BE2C (cell line): ENCODE results near the gene PCLAF.
"Not testable (repeated sequence)": the region's sequence is repeated elsewhere in the genome, so short reads cannot be mapped to it uniquely, and the experiment has no call there.

Experiments used
- DNase-seq: peaks from one replicate; pipeline ENCODE4 v3.0.0-alpha.2; 2020
- H3K27me3 ChIP-seq: fragments of 250-450 bp; sonication (Bioruptor Pico); 2 replicates; pipeline ENCODE4 v1.5.1; 2020; ENCODE audit warnings: mild to moderate bottlenecking
- H3K36me3 ChIP-seq: fragments of 250-450 bp; sonication (Bioruptor Pico); 2 replicates; pipeline ENCODE4 v1.5.1; 2020; ENCODE audit warnings: mild to moderate bottlenecking
- H3K4me1 ChIP-seq: fragments of 250-450 bp; sonication (Bioruptor Pico); 2 replicates; pipeline ENCODE4 v1.5.1; 2020
- H3K4me3 ChIP-seq: 2 replicates; pipeline ENCODE4 v1.5.1; 2011; ENCODE audit warnings: low read depth, low read length
- H3K9me3 ChIP-seq: fragments of 250-450 bp; sonication (Bioruptor Pico); 2 replicates; pipeline ENCODE4 v1.5.1; 2020
- CTCF ChIP-seq: IDR thresholded peaks from 2 replicates; pipeline ENCODE4 v1.5.1; 2012; ENCODE audit warnings: mild to moderate bottlenecking, low read depth, low read length

PCLAF gene

DNA sequence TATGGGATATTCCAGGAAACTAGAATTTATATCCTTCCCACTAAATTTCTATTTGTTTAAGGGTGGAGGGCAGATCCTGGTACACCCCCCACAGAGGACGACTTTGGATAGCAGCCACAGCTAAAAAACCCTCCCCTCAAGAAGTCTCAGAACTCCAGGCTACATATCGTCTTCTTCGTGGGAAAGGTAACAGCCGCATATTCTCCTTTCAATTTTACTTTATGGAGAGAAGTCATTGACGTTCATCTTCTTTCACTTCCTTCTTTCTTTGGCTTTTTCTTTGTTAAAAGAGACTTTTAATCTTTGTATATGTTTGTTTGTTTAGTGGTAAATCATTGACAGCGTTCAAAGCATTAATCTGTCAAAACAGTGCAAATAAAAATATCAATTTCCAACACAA lies 42.7 kb upstream of the PCLAF start:
- peaks cover 10% of the 10 kb centered on the region for H3K36me3 ChIP-seq
- no peaks in the 10 kb centered on the region for H3K4me1 ChIP-seq
- H3K4me3 ChIP-seq, result no peak overlapping the region
- H3K27me3 ChIP-seq, result no peaks in the 10 kb centered on the region
- H3K9me3 ChIP-seq, result no peaks in the 10 kb centered on the region
- DNase-seq, result no peak
- TF ChIP-seq CTCF, result no peak

- no peaks in the 10 kb centered on the region for H3K27me3 ChIP-seq
- H3K36me3 ChIP-seq, result peaks cover 14% of the 10 kb centered on the region
- H3K9me3 ChIP-seq, result no peaks in the 10 kb centered on the region
- no peak overlapping the region for H3K4me3 ChIP-seq
- no peak for TF ChIP-seq CTCF
- no peaks in the 10 kb centered on the region for H3K4me1 ChIP-seq
- no peak for DNase-seq
Measured at GRCh38 chr15:64422697-64423096, 41.5 kb upstream of the PCLAF start.

- no peaks in the 10 kb centered on the region for H3K9me3 ChIP-seq
- TF ChIP-seq CTCF, result no peak
- peaks cover 25% of the 10 kb centered on the region for H3K36me3 ChIP-seq
- no peak for DNase-seq
- H3K27me3 ChIP-seq, result no peaks in the 10 kb centered on the region
- H3K4me3 ChIP-seq, result no peak overlapping the region
- H3K4me1 ChIP-seq, result no peaks in the 10 kb centered on the region
Measured at GRCh38 chr15:64412216-64412615, 31.0 kb upstream of the PCLAF start.

DNA sequence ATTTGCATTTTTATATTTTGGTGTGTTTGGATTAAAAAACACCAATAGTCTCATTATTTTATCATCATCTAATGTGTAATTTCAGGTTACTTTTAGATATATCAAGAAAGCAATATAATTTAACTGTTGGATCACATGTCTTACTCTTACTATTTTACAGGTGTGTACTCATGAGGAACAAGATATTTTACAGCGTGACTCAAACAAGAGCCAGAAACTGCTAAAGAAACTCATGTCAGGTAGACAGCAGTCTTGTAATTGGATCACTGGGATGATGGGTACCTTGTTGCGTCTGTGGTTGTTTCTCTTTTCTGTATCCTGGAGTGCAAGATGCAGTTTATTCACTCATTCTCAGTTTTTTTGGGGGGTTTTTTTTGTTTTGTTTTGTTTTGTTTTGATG lies 19.3 kb upstream of the PCLAF start:
- TF ChIP-seq CTCF, result no peak
- H3K27me3 ChIP-seq, result no peaks in the 10 kb centered on the region
- H3K36me3 ChIP-seq, result peaks cover 18% of the 10 kb centered on the region
- no peaks in the 10 kb centered on the region for H3K4me1 ChIP-seq
- no peaks in the 10 kb centered on the region for H3K9me3 ChIP-seq
- H3K4me3 ChIP-seq, result no peak overlapping the region
- DNase-seq, result no peak

DNA sequence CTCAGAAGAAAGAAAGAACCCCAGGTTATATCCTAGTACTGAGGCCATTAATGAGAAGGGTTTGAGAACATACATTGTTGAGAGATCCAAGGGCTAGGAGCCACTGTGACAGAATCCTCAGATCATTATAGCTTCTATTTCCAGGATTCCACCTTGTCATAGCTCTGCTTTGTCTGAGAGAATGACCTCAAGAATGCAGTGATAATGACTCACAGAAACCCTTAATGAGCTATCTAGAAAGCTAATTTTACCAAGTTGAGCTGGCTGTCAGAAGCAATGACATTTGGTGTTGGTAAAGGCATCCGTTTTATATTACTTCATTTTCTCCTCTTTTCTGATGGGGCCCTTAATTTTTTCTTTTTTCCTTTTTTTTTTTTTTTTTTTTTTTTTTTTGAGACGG lies 17.3 kb upstream of the PCLAF start:
- Histone ChIP-seq H3K9me3 (no peaks in the 10 kb centered on the region), H3K36me3 (peaks cover 24% of the 10 kb centered on the region), H3K4me3 (no peak overlapping the region), H3K27me3 (no peaks in the 10 kb centered on the region), H3K4me1 (no peaks in the 10 kb centered on the region)
- TF ChIP-seq CTCF, result no peak
- DNase-seq, result no peak

- no peaks in the 10 kb centered on the region for H3K27me3 ChIP-seq
- H3K9me3 ChIP-seq, result no peaks in the 10 kb centered on the region
- H3K4me3 ChIP-seq, result no peak overlapping the region
- TF ChIP-seq CTCF, result no peak
- no peak for DNase-seq
- H3K4me1 ChIP-seq, result no peaks in the 10 kb centered on the region
- H3K36me3 ChIP-seq, result peaks cover 24% of the 10 kb centered on the region
Measured at GRCh38 chr15:64396789-64397188, 15.5 kb upstream of the PCLAF start.

DNA sequence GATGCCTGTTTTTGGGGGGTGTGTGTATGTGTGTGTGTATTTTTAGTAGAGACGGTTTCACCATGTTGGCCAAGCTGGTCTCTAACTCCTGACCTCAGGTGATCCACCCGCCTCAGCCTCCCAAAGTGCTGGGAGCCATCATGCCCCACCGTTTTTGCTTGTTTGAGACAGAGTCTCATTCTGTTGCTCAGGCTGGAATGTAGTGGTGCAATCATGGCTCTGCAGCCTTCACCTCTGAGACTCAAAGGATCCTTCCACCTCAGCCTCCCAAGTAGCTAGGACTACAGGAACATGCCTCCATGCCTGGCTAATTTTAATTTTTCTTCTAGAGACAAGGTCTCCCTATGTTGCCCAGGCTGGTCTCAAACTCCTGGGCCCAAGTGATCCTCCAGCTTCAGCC lies 11.2 kb upstream of the PCLAF start:
- not testable (repeated sequence) for DNase-seq, H3K4me3 ChIP-seq, H3K9me3 ChIP-seq, H3K4me1 ChIP-seq, H3K27me3 ChIP-seq
- H3K36me3 ChIP-seq, result peaks cover 18% of the 10 kb centered on the region
